ENCODE data around the gene SLC43A3.

DNA sequence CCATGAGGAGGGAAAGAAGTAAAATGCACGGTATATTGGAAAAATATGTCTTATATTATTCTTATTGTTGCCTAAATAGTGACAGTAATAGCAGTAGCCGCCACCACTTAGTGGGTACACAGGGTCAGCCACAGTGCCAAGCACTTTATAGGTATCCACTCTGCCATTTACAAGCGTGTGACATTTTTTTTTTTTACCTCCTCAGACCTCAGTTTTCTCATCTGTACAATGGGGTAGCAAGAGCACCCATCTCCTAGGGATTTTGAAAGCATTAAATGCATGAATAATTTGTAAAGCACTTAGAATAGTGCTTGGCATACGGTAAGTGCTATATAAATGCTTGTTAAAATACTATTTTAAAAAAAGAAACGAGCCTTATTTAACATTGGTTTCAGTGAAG is 42.3 kb upstream of the SLC43A3 start:
- no peak for TF ChIP-seq CTCF (IDR thresholded peaks at IDR 0.05)
- TF ChIP-seq POLR2A (IDR thresholded peaks at IDR 0.05), result no peak
- no peak for TF ChIP-seq POLR2AphosphoS5 (IDR thresholded peaks at IDR 0.05)
